Colonic mucosa (tissue), 4 donors: ENCODE data around the gene SUPT3H. TPM values are rescaled to one million over a fixed set of nuclear protein-coding genes. Genes with fewer than 3 reads are reported as not detected.

Source experiments
- DNase-seq: peaks from one replicate; pipeline ENCODE4 v3.0.0-alpha.2; 2020
- H3K27ac ChIP-seq: fragments of 200-600 bp; one replicate; pipeline ENCODE4 v1.8.0; 2021
- H3K27me3 ChIP-seq: fragments of 200-600 bp; one replicate; pipeline ENCODE4 v1.8.0; 2021
- H3K36me3 ChIP-seq: fragments of 200-600 bp; one replicate; pipeline ENCODE4 v1.8.0; 2021
- H3K4me1 ChIP-seq: fragments of 200-600 bp; one replicate; pipeline ENCODE4 v1.8.0; 2021; ENCODE audit warnings: mild to moderate bottlenecking
- H3K4me3 ChIP-seq: fragments of 200-600 bp; one replicate; pipeline ENCODE4 v1.8.0; 2021
- H3K9ac ChIP-seq, 2 donors: one replicate each; pipeline ENCODE4 v1.7.0; 2013; ENCODE audit warnings: control low read depth in 2 of 2, low read depth in 2 of 2, low read length in 2 of 2
- H3K9me3 ChIP-seq: fragments of 200-600 bp; one replicate; pipeline ENCODE4 v1.8.0; 2021
- intact Hi-C: fragments of 100-400 bp; cut with DNase I; formaldehyde crosslinking; loops from one replicate; pipeline ENCODE4 v1.14.1; 2022
- total RNA-seq, 2 donors: library from RNA; stranded (reverse); fragmentation: NEBNext Ultra II Directional in 1 of 2; extraction: Animal tissue kit (Norgen Biotek cat#: 25700) in 1 of 2; gene quantifications; one replicate each; pipeline ENCODE4 v1.2.1, GENCODE V29; 2021
- TF ChIP-seq, protein P1 (sequence below): fragments of 200-600 bp; IDR thresholded peaks from one replicate; pipeline ENCODE4 v1.8.0; 2022; ENCODE audit warnings: antibody characterized with exemption, mild to moderate bottlenecking
- donor health status: healthy.
- donor health status: DM: no; HTN: no; CAD: no.
- donor health status: DM: no; HTN: no; CAD: no.

SUPT3H gene
- total RNA-seq, 2 donors from 2014 or later, result 3.4 to 4.1 TPM

GRCh38 chr6:44808148-44808547 is 569.6 kb downstream of the SUPT3H start:
- no peaks in the 10 kb centered on the region for H3K9me3 ChIP-seq
- no peaks in the 10 kb centered on the region for H3K4me1 ChIP-seq
- intact Hi-C loops, result no loop called here
- no peak overlapping the region for H3K4me3 ChIP-seq
- H3K36me3 ChIP-seq, result no peaks in the 10 kb centered on the region
- H3K27me3 ChIP-seq, result no peaks in the 10 kb centered on the region
- no peak overlapping the region for H3K27ac ChIP-seq
- no peak overlapping the region for H3K9ac ChIP-seq
- DNase-seq, result no peak
- TF ChIP-seq, protein P1, sequence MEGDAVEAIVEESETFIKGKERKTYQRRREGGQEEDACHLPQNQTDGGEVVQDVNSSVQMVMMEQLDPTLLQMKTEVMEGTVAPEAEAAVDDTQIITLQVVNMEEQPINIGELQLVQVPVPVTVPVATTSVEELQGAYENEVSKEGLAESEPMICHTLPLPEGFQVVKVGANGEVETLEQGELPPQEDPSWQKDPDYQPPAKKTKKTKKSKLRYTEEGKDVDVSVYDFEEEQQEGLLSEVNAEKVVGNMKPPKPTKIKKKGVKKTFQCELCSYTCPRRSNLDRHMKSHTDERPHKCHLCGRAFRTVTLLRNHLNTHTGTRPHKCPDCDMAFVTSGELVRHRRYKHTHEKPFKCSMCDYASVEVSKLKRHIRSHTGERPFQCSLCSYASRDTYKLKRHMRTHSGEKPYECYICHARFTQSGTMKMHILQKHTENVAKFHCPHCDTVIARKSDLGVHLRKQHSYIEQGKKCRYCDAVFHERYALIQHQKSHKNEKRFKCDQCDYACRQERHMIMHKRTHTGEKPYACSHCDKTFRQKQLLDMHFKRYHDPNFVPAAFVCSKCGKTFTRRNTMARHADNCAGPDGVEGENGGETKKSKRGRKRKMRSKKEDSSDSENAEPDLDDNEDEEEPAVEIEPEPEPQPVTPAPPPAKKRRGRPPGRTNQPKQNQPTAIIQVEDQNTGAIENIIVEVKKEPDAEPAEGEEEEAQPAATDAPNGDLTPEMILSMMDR, result no peak

DNA sequence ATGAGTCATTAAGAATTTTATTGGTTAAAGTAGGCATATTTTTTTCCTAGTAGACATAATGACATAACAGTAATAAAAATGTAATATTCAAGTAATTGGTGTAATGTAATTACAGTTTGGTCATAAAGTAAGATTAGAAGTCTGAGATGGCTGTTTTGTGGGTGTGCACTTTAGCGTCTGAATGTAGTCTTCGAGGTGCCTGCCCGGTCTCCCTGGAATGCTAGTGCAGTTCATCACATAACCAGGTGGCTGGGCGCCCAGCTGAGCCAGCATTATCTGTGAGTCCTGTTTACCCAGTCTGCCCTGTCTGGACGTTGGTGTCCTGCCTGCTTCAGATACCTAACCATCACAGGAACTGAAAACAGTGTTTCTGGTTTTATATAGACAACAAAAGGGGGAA is 571.1 kb downstream of the SUPT3H start:
- H3K9ac ChIP-seq, result no peak overlapping the region
- intact Hi-C loops, result no loop called here
- H3K27ac ChIP-seq, result no peak overlapping the region
- H3K36me3 ChIP-seq, result no peaks in the 10 kb centered on the region
- no peaks in the 10 kb centered on the region for H3K9me3 ChIP-seq
- no peak overlapping the region for H3K4me3 ChIP-seq
- DNase-seq, result no peak
- H3K4me1 ChIP-seq, result no peaks in the 10 kb centered on the region
- no peaks in the 10 kb centered on the region for H3K27me3 ChIP-seq
- TF ChIP-seq, protein P1, result no peak

DNA sequence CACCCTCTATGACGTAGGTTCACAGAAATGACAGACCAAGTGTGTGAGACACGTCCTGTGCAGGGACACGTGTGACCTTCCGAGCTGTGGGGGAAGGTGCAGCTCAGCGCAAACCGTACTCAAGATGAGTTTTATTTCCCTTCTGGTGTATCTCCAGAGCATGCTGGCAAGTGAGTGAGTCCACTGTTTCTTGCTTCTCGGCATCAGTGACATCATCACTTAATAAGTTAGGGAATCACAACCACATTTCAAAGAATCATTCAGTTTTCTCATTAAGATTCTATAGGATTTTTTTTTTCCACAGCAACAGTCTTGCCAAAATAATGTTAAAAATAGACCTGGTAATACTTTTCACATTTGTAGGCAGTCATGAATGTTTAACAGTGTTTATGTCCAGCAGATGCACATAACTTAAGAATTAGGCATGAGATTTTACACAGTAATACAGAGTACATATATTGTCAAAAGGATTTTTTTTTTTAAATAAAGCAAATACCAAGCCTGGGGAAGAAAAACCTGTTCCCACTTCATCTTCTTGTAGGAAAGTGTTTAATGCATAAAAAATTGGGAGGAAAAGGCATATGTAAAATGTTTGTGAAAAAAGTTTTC is 572.4 kb downstream of the SUPT3H start:
- Histone ChIP-seq H3K27ac (no peak overlapping the region), H3K9me3 (no peaks in the 10 kb centered on the region), H3K27me3 (no peaks in the 10 kb centered on the region), H3K9ac (no peak overlapping the region), H3K36me3 (no peaks in the 10 kb centered on the region), H3K4me1 (no peaks in the 10 kb centered on the region), H3K4me3 (no peak overlapping the region)
- TF ChIP-seq, protein P1, result no peak
- intact Hi-C loops, result no loop called here
- no peak for DNase-seq

- TF ChIP-seq, protein P1, result no peak
- no peaks in the 10 kb centered on the region for H3K9me3 ChIP-seq
- no peak overlapping the region for H3K9ac ChIP-seq
- H3K4me3 ChIP-seq, result no peak overlapping the region
- H3K36me3 ChIP-seq, result no peaks in the 10 kb centered on the region
- no peaks in the 10 kb centered on the region for H3K27me3 ChIP-seq
- DNase-seq, result no peak
- intact Hi-C loops, result no loop called here
- no peaks in the 10 kb centered on the region for H3K4me1 ChIP-seq
- no peak overlapping the region for H3K27ac ChIP-seq
Observed at GRCh38 chr6:44804546-44805159, 573.1 kb downstream of the SUPT3H start.

DNA sequence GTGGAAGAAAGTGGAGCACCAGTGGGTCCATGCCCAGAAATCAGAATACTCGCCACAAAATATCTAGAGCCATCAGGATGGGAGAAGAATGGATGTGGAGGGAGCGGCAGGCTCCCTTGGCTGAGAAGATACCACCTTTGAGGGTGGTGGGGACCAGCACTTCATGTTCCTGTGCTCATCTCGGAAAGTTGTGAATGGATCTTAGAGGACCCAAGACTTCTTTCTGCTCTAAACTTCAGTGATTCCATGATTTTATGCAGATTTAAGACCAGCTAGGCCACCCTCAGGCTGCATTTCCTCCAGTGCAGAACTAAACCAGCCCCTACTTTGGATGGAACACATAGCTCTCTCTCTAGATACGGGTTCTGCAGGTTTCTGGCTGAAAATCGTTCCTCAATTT is 573.7 kb downstream of the SUPT3H start:
- H3K4me1 ChIP-seq, result no peaks in the 10 kb centered on the region
- H3K36me3 ChIP-seq, result no peaks in the 10 kb centered on the region
- intact Hi-C loops, result no loop called here
- TF ChIP-seq, protein P1, result no peak
- H3K27me3 ChIP-seq, result no peaks in the 10 kb centered on the region
- H3K9me3 ChIP-seq, result no peaks in the 10 kb centered on the region
- H3K27ac ChIP-seq, result no peak overlapping the region
- DNase-seq, result no peak
- H3K4me3 ChIP-seq, result no peak overlapping the region
- H3K9ac ChIP-seq, result no peak overlapping the region
